HG02970 (cell line): Measurements from ENCODE around the gene EVX1.

ENCODE experiments used
- ATAC-seq: cut with Tn5 transposase; IDR thresholded peaks from one replicate; pipeline ENCODE4 v1.9.1; 2021; ENCODE audit warnings: mild to moderate bottlenecking, moderate library complexity, moderate number of reproducible peaks; ENCODE audit not compliant: unreplicated experiment, low FRiP score

The EVX1 gene

DNA sequence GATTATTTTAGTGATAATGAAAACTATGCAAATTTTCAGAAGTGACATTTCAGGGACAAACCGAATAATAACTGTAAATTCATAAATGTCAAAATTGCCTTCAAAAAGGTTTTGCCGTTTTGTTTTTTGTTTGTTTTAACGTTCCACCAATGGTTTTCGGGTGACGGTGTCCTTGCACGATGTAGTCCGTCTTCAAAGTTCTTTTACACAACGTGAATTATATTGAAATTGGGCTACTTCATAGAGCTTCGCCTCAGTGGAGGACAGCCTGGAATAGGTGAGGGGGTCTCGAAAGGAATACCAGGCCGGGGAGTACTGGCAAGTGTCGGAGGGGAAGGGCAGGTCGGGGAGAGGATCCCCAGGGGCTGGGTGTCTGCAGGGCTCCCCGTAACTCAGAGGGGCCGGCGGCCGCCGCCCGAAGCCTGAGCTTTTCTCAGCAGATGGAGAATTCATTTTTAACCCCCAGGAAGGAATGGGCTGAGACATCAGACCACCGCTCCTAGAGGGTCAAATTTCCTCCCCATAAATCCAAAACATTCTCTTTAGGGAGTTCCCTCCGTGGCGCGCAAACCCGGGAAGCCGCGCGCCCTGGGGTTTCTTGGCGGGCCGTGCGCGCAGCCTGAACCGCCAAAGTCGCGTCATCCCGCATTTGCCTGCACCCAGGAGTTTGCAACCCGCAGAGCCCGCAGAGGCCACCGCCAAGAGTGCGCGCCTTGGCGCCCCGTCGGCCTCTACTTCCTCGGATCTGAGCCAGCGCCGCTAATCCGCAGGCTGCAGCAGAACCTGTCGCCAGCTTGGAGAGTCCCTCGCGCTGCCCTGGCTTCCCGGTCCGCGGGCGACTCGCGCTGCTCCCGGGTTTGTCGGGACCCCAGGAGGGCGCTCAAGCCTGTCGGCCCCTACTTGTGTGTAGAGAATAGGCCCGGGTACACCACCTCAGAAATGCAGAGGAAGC, 17.3 kb upstream of the EVX1 start:
- ATAC-seq: no peak

DNA sequence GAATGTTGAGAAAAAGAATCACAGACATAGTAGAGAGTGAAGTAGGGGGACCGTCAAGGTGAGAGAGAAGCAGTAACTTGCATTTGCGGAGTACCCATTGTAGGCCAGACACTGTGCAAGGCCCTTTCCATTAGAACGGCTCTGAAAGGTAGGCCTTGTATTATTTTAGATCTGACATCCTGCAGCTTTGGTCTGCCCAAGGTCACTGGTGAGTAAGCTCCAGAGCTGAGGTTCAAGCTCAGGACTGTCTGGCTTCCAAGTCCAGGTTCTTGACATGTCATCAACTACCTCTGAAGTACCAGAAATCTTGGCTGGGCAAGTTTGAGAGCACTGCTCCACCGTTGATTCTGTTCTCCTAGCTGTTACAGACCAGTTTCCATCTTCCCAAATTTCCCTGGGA, 13.2 kb upstream of the EVX1 start:
- no peak for ATAC-seq

DNA sequence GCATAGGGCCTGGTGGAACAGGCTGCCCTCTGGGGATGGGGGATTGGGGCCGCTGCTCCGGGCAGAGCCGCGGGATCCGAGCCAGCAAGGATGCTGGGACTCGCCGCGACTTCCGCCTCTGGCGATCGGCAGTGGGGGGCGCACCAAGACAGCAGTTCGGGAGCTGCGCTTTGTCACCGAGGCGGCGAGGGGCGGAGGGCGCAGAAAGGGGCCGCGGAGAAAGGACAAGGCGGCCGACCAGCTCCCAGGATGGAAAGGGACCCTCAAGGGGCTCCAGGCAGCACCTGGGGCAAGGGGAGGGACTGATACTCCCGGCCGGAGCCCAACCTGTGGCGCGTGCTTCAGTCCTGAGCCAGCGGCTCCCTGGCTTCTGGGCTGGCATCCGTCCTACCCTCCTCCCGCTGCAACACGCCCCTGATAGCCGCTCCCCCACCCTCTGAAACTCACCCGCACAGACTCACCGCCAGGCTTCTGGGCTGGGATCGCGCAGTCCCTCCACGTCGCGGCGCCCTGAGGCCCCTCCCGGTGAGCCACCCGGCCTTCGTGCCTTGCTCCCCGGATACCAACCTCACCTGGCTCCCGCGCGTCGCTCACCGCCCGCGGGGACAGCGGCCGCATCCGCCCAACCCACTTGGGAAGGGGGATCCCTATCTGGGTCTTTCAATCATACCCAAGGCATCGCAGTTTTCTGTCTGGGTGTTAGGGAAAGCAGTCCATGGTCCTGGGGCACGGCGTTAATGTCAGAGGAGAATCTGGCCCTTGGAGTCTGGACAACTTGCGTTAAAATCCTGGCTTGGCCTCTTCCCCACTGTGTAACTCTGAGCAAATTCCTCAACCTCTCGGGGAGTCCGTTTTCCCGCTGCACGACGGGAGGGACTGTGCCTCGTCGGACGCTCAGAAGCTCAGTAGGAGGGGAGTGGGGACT, 7.0 kb upstream of the EVX1 start:
- ATAC-seq: no peak

DNA sequence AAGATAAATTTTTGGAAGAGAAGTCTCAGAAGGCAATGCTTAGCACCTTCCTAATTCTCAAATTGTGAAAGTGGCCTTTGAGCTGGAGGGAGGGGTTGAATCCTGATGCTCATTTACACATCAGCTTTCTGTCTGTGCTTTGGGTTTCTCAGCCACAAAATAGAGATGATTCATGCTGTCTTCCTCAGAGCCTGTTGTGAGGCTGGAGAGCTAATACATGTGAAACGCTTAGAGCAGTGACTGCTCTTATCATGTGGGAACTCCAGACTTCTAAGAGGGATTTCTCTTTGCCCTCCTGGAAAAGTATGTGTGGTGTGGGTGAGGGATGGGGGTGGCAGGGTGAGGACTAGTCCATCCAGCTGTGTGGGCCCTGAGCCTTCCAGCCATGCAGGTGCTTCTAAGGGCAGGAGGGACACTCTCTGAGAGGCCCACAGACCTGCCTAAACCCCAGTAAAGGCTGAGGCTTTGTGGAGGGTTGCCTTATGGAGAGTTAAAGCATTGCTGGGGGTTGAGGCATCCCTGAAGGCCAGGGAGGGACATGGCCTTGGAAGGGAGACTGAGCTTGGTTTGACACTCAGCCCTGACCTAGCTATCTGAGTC, 4.8 kb upstream of the EVX1 start:
- ATAC-seq: no peak

DNA sequence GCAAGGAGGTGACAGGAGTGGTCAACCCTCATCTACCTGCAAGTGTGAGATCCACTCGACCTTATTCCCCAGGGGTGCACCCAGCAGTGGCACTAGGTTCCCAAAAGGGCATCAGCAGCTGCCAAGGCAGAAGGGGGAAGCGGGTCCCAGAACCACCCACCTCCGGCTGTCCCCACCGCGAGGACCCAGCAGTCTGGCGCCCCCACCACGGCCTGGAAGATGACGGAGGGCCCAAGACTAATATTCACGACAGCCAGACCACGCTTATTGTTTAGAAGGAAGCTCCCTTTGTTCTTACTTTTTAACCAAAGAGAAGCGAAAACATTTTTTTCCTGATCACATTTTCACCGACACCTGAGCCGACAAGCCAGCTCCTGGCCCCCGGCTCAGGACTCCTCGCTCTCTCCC, 3.6 kb upstream of the EVX1 start:
- no peak for ATAC-seq

DNA sequence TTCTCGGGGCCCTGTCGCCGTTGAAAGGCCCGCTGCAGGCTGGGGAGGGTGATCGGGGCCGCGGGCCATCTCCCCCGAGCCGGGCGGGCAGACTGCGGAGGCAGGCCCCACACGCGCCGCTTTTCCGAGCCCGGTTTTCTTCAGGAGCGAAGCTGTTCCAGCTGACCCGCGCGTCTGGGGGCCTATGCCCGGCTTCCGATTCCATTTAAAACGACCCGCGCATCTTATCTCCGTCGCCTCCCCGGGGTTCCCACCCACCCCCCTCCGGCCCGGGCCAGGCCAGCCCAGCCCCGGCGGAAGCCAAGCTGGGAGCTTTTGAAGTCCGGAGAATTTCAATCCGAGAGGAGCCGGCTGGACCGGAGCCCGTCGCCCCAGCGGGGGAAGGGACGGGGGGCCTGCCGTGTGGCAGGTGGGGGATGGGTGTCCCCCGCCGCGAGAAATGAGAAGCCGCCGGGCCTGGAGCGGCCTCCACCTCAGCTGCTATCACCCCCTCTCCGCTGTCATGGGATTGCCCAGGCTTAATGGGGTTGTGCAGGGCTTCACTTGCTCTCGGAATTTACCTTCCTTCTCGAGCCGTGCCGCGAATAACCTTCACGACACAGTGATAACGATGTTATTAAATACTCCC, 3.1 kb upstream of the EVX1 start:
- ATAC-seq: no peak

DNA sequence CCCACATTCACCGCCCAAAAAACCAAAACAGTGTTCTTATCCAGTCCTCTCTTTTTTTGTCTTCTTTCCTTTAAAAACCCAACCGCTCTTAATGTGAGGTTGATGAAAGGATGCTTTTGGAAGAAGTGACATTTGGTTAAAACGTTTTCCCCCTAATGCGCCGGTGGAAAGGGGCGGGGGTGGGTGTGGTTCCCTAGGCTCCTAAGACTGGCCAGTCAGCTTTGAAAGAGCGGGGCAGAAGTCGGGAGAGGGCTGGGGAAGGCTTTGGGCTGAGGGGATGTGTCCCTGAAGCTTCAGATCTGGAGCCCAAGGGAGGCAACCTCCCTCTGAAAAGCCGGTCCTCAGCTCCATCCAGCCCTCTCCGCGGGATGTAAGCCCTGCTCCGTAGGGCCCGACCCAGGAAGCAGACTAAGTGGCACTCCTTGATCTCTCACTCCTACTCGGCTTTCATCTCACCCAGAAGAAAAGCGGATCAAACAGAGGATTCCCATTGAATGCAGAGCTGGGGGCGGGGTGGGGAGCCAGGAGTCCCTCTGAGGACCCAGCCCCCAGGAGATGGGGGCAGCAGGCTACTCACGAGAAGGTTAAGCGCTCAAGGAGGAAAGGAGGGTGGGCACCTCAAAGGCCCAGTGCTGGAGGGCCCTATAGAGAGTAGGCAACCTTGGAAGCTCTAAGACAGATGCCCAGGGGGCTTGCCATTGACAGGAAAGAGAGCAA, 2.4 kb upstream of the EVX1 start:
- no peak for ATAC-seq

DNA sequence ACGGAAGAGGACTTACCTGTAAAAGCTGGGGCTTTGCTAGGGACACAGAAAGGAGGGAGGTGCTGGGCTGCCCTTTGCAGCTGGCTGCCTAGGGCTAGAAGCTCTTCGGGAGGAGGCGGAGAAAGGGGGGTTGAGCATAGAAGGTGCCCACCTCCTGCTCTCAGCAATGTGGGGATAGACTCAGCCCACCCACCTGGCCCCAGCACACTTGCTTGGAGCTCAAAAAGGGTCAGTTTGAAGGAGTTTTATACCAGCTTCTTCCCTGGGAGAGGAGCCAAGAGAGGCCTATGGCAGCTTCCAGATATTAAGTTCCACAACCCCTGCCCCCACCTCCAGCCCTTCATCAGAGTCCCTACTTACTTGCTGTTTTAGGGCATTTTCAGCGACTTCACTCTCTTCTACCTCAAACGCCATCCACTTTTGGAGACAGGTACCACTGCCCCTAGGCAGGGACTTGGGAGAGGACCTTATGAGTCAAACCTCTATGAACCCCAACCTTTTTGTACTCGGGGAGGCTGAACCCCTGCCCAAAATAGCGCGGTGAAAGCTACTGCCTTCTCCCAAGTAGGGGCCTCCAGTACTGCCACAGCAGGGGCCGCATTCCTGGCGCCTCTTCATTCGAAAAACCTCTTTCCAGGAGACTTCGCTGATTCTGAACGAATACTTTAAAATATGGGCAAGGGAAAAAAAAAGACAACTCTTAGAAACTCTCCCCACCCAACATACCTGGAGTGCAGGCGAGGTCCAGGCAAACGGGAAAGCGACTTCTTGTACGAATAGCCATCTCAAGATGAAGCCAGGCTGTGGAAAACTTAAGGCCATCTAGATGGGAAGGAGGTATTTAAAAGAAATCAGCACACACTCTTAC, 1.2 kb upstream of the EVX1 start:
- no peak for ATAC-seq

DNA sequence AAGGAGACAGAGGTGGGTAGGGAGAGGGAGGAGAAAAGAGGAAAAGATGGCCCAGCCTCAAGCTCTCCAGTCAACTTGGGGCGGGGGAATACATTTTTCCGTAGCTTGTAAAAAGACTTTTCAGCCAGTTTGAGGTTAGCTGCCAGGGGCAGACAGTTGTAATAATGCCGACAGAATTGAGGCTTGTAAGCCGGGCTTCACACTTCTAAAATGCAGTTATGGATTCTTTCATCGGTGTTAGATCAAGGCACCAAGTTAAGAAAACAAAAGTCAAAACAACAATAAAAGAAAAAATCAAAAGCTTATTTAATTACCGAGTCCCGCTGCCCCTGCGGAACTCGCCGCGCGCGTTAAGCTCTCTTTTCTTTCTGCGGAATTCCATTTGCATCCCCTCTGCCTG, 448 bp upstream of the EVX1 start:
- no peak for ATAC-seq

DNA sequence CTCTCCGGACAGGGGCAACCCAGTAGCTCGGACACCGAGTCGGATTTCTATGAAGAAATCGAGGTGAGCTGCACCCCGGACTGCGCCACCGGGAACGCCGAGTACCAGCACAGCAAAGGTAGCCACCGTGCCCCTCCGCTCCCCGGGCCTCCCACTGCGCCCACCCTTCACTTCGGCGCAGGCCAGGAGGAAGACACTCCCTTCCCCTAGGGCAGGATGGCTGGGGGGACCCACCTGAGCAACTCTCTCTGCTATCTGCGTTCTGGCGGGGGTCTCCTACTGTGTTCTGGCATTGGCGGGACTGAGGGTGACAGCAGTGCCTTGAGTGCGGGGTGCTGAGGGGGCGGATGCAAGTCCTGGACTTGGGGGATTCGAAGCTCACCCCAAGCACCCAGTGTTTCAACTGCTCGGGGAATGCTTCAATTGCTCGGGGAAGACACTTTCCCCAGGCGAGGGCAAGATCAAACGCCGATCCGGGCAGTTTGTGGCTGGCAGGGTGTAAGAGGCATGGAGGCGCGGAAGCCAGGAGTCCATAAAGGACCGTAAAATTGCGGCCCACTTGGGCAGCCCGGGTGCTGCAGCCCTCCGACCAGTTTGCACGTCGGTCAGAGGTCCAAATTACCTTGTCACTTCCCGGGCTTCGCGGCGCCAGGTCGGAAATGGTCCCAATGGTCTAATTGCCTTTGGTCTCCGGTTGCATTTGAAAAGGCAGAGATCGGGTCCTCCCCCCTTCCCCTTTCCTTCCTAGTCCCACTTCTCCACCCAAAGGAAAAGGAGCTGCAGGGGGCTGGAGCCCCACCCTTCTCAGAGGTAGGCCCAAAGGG, 950 bp downstream of the EVX1 start:
- ATAC-seq: no peak

DNA sequence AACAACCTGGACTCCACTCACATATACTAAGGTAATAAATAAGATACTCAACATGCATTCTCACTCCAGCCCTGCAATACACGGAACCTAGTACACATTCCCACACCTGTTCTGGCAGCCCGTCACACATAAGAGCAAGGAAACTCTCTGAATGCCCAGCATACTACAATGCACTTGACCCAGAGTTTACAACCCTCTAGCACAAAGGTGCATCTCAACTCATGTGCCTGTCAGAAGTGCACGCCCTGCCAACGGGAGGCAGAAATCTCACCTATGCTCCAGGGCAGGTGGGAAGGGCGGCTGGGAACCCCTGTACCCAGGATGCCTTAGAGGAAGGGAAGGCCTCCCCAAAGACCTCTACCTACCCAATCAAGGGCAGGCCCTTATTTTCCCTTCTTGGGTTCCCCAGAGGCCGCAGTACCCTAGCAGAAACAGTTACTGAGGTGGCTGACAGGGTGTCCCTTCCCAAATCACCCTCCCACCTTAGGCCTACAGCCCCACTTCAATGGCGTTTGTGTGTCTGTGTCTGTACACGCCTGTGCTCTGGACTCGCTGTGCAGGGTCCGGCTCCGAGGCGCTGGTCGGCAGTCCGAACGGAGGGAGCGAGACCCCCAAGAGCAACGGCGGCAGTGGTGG, 2.0 kb downstream of the EVX1 start:
- ATAC-seq: no peak

DNA sequence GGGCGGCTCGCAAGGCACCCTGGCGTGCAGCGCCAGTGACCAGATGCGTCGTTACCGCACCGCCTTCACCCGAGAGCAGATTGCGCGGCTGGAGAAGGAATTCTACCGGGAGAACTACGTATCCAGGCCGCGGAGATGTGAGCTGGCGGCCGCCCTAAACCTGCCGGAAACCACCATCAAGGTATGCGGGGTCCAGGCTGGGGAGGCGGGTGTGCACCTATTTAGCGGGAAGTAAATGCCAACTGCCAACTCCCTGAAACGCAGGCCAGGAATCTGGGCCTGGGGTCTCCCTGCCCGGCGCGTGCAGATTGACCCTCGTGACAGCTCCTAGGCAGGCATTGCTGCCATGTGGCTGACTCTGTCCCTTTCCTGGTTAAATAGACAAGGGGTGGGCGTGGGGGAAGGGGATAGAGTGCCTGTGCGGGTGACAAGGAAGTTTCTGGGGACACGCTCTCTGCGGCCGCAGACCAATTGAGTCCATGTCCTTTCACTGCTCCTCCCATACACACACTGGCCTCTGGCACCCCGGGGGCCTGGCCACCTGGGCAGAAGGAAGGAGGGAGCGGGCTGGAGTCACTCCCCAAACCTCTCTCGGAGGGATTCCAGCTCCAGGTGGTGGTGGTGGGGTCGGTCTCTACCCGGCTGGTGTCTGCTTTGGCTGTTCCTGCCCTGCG, 2.7 kb downstream of the EVX1 start:
- ATAC-seq: no peak

DNA sequence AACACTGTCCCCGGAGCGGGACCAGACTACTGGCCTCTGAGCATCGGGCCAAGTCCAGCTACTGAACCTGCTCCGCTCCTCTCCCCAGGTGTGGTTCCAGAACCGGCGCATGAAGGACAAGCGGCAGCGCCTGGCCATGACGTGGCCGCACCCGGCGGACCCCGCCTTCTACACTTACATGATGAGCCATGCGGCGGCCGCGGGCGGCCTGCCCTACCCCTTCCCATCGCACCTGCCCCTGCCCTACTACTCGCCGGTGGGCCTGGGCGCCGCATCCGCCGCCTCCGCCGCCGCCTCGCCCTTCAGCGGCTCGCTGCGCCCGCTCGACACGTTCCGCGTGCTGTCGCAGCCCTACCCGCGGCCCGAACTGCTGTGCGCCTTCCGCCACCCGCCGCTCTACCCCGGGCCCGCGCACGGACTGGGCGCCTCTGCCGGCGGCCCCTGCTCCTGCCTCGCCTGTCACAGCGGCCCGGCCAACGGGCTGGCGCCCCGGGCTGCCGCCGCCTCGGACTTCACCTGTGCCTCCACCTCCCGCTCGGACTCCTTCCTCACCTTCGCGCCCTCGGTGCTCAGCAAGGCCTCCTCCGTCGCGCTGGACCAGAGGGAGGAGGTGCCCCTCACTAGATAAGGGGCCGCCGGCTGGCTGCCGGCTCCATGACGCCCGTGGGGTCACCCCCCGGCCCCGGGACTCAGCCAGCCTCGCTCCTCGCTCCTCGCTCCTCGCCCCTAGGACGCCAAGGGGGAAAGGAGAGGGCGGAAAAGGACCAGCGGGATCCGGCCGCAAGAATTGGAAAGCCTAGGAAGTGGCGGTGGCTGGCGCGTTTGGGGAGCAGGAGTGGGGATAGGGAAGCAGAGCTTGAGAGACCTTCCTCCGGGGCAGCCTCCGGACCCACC, 3.4 kb downstream of the EVX1 start:
- no peak for ATAC-seq

DNA sequence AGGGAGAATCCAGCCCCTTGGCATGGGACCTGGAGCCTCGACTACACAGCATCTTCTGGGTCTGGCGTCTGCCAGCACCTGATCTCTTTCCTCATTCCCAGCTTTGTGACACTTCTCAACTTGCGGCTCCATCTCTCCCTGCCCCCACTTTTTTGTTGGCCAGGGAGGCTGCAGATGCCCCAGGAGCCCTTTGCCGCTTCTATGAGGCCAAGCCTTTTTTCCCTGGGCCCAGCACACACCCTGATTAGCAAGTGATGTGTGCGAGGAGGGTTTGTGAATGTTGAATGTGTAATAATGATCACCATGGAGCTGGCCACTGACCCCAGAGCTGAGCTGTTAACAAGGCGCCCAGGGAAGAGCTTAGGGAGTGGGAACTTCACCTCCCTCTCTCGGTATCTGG, 4.4 kb downstream of the EVX1 start:
- no peak for ATAC-seq

DNA sequence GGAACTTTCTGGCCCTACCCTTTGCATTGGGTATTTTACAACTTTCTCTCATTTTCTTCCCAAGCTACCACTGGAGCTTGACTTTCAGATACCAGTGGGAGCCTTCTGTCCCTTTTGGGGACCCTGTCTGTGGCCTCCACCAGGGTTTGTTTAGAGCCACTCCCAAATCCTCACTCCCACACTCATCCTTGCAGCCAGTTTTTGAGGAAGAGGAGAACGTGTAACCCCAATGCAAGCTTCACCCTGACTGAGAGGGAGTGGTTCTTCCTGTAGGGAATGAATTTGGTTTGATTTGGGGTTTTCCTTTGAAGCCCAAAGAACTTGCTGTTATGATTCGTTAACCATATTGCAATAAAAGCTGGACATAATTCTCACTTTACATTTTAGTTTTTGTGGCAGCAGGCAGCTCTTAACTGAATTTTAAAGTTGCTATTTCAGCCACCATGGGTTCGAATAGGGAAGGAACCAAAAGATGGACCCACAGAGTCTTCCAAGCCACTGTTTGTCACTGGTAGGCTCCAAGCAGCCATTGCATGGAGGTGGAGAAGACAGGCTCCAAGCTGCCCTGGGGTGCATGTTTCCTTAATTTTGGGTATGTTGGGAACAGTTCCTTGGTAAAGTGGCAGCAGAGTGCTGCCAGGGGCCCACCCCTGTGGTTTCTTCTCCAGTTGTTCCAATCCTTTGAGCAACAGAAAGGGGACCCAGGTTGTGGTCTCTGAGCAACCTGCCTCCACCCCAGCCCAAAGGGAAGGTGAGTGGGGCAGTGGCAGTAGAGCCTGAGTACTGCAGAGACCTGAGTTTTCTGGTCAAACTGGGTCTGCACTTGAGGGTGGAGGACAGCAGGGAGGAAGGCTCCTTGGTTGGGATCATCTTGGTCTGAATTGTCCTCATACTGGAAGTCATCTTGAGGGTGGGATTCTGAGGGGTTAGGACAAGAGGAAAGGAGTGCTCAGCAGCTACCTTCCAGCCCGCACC, 5.1 kb downstream of the EVX1 start:
- no peak for ATAC-seq
